ENCODE measurements around the gene ATMIN.
A peak's percentile ranks its signal among the peaks of the same experiment; 100 is the strongest.

The ATMIN gene

DNA sequence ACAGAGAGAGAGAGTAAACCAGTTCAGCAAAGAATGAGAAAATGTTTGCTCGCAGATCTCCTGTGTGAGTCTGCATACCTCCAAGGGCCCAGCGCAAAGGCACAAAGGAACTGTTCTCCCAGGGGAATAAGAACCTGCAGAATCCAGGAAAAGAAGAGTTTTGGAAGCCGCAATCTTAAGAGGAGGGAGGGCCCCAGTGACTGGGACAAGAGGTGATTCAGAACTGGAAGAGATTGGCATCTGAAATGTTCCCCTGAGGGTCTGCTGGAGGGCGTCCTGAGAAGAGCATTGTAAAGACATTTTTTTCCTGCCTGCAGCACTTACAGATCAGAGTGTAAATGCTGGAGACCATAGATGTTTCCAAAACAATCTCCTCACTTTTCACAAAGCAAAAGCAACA lies 6.1 kb downstream of the ATMIN start:
- Histone ChIP-seq H3K4me3 (ENCODE audit: low read depth, low read length) (no peak overlapping the region), H3K27me3 (ENCODE audit: control insufficient read depth, insufficient read depth, low read length) (no peaks in the 10 kb centered on the region), H3K9me3 (ENCODE audit: control insufficient read depth, low read length) (no peaks in the 10 kb centered on the region), H3K4me1 (peaks cover 2% of the 10 kb centered on the region), H3K36me3 (ENCODE audit: control insufficient read depth, insufficient read depth, low read length) (no peaks in the 10 kb centered on the region), H3K4me2 (ENCODE audit: low read length) (no peak overlapping the region), H3K9ac (no peak overlapping the region), H3K27ac (no peak overlapping the region), H2AFZ (no peak overlapping the region), H3K79me2 (peaks cover 16% of the 10 kb centered on the region)
- TF ChIP-seq, protein P1, sequence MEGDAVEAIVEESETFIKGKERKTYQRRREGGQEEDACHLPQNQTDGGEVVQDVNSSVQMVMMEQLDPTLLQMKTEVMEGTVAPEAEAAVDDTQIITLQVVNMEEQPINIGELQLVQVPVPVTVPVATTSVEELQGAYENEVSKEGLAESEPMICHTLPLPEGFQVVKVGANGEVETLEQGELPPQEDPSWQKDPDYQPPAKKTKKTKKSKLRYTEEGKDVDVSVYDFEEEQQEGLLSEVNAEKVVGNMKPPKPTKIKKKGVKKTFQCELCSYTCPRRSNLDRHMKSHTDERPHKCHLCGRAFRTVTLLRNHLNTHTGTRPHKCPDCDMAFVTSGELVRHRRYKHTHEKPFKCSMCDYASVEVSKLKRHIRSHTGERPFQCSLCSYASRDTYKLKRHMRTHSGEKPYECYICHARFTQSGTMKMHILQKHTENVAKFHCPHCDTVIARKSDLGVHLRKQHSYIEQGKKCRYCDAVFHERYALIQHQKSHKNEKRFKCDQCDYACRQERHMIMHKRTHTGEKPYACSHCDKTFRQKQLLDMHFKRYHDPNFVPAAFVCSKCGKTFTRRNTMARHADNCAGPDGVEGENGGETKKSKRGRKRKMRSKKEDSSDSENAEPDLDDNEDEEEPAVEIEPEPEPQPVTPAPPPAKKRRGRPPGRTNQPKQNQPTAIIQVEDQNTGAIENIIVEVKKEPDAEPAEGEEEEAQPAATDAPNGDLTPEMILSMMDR (IDR thresholded peaks at IDR 0.05): no peak

DNA sequence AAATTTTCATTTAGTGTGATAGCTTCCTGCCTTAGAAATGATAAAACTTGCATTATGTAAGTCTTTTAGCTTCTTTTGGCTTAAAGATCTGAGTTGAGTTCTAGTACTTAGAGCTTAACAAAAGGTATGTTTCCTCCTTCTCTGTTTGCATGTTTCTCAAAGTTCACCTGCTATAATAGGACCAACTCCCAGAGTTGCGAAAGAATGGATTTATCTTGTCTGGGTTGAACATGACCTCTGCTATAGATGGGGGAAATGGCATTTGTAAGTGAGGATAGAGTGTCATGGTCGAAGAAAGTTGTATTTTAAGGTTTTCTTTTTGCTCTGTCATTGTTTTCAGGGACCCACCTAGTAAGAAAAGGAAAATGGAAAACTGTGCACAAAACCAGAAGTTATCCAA lies 7.2 kb downstream of the ATMIN start:
- Histone ChIP-seq H3K9ac (no peak overlapping the region), H3K4me1 (no peaks in the 10 kb centered on the region), H2AFZ (no peak overlapping the region), H3K79me2 (peaks cover 10% of the 10 kb centered on the region), H3K4me2 (ENCODE audit: low read length) (no peak overlapping the region), H3K27me3 (ENCODE audit: control insufficient read depth, insufficient read depth, low read length) (no peaks in the 10 kb centered on the region), H3K27ac (no peak overlapping the region), H3K9me3 (ENCODE audit: control insufficient read depth, low read length) (no peaks in the 10 kb centered on the region), H3K4me3 (ENCODE audit: low read depth, low read length) (no peak overlapping the region), H3K36me3 (ENCODE audit: control insufficient read depth, insufficient read depth, low read length) (no peaks in the 10 kb centered on the region)
- TF ChIP-seq, protein P1 (IDR thresholded peaks at IDR 0.05): no peak

DNA sequence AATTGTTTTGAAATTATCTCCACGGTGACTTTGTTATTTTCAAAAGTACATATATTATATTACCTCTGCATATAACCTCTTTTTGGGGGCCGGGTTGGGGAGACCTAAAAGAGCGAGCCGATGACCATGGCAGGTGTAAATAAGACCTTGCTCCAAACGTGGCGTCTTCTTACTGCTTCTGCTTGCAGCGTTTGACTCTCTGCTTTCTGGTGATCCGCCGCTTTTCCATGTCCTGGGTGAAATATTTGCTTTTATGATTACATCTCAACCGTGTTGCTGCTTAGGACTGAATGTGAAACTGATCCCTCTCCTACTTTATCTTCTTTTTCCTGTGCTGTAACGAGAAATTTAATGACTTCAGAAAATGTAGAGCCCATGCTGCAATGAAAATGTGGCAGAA lies 18.1 kb downstream of the ATMIN start:
- Histone ChIP-seq H3K4me1 (no peaks in the 10 kb centered on the region), H3K79me2 (no peaks in the 10 kb centered on the region), H3K4me2 (ENCODE audit: low read length) (peak overlapping the region; percentile 56), H3K9me3 (ENCODE audit: control insufficient read depth, low read length) (no peaks in the 10 kb centered on the region), H3K36me3 (ENCODE audit: control insufficient read depth, insufficient read depth, low read length) (no peaks in the 10 kb centered on the region), H3K4me3 (ENCODE audit: low read depth, low read length) (no peak overlapping the region), H3K9ac (no peak overlapping the region), H3K27me3 (ENCODE audit: control insufficient read depth, insufficient read depth, low read length) (no peaks in the 10 kb centered on the region), H3K27ac (no peak overlapping the region), H2AFZ (peak overlapping the region; percentile 61)
- TF ChIP-seq, protein P1 (IDR thresholded peaks at IDR 0.05): no peak

DNA sequence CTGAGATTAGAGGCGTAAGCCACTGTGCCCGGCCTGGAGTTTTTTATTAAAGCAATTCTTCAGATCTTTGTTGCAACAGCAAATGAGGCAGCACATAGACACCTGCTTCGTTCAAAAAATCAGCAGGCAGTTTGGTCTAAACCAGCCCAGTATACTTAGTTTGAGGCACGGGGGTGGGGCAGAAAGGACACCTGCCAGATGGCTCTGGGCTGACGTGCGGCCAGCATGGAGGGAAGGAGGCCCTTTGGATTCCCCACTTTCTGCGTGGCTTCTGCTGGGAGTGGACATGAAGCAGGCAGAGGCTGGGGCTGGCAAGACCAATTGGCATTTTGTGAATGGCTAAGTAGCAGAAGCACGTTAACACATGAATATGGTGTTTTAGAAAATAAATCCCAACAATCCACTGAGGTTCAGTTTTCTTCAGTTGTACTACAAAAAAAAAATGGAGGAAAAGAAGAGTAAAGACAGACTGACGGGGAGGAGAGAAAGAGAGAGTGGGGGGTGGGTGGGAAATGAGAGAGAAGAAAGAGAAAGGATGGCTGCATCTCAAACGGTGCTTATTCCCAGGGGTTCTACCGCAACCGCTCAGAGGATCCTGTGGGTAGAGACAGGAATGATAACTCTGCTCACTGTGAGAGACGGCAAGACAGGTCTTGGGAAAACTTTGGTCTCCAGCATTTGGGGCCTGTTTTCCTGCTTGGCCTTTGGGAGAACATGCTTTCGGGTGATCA lies 25.1 kb downstream of the ATMIN start:
- Histone ChIP-seq H3K36me3 (ENCODE audit: control insufficient read depth, insufficient read depth, low read length) (no peaks in the 10 kb centered on the region), H3K79me2 (no peaks in the 10 kb centered on the region), H3K27me3 (ENCODE audit: control insufficient read depth, insufficient read depth, low read length) (no peaks in the 10 kb centered on the region), H2AFZ (no peak overlapping the region), H3K9me3 (ENCODE audit: control insufficient read depth, low read length) (no peaks in the 10 kb centered on the region), H3K4me3 (ENCODE audit: low read depth, low read length) (no peak overlapping the region), H3K27ac (no peak overlapping the region), H3K4me2 (ENCODE audit: low read length) (no peak overlapping the region), H3K9ac (no peak overlapping the region), H3K4me1 (no peaks in the 10 kb centered on the region)
- TF ChIP-seq, protein P1 (IDR thresholded peaks at IDR 0.05): no peak

DNA sequence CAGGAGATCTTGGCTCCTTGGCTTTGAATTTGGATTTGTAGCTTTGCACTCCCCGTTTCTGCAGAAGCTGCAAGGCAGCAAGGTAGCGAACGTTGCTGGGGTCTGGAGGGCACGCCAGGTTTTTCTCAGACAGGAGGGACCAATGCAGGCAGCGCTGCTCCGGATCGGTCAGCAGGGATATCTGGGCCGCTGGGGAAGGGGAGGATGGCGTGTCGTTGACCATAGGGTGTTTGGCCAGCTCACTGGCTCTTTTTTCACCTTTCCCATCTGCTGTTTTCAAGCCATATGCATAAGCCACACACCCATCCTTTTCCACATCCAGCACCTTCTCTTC lies 25.6 kb downstream of the ATMIN start:
- no peaks in the 10 kb centered on the region for H3K27me3 ChIP-seq (ENCODE audit: control insufficient read depth, insufficient read depth, low read length)
- H3K4me1 ChIP-seq: no peaks in the 10 kb centered on the region
- H3K4me2 ChIP-seq (ENCODE audit: low read length): no peak overlapping the region
- H2AFZ ChIP-seq: no peak overlapping the region
- no peak overlapping the region for H3K27ac ChIP-seq
- TF ChIP-seq, protein P1 (IDR thresholded peaks at IDR 0.05): no peak
- no peaks in the 10 kb centered on the region for H3K79me2 ChIP-seq
- H3K9me3 ChIP-seq (ENCODE audit: control insufficient read depth, low read length): no peaks in the 10 kb centered on the region
- H3K9ac ChIP-seq: no peak overlapping the region
- H3K36me3 ChIP-seq (ENCODE audit: control insufficient read depth, insufficient read depth, low read length): no peaks in the 10 kb centered on the region
- no peak overlapping the region for H3K4me3 ChIP-seq (ENCODE audit: low read depth, low read length)

Measured in parathyroid adenoma (tissue), 2 donors.